Measurements from ENCODE around the gene SETD1A.

The SETD1A gene

DNA sequence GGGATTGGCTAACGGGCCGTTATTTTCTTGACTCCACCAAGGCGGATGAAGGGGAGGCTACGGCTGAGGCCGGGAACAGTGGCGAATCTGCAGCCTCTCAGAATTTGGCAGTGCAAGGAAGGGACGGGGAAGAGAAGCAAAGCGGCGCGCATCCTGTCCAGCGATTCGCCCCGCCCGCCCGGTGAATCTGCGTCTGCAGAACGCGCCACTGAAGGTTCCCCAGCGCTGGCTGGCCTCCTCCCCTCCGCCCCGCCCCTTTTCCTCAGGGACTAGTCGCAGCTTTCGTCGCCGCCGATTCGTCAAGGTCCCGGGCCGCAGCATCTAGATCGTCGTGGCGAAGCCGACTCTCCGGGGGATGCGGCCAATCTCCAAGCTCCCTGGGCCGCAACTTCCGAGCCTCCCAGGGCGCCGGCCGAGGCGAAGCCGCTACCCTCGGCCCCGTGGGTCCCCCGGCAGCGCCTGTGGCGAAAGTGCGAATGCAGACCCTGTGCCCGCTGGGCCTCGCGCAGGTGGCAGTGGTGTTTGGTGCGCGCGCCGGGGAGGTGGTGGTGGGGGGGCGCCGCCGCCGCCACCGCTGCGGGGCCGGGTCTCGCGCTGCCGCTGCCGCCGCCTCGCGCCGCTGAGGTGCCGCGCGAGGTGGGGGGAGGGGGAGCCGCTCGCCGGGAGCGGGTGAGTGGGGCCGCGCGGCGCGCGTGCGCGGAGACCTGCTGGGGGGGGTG lies at the start of gene SETD1A:
Gene SETD1A, plus strand, starts transcription at position 299 of the 719 bp plus-strand sequence. CDS start 978 bp downstream, outside the sequence.
- DNase-seq (ENCODE audit: low spot score) = peak; percentile 95

DNA sequence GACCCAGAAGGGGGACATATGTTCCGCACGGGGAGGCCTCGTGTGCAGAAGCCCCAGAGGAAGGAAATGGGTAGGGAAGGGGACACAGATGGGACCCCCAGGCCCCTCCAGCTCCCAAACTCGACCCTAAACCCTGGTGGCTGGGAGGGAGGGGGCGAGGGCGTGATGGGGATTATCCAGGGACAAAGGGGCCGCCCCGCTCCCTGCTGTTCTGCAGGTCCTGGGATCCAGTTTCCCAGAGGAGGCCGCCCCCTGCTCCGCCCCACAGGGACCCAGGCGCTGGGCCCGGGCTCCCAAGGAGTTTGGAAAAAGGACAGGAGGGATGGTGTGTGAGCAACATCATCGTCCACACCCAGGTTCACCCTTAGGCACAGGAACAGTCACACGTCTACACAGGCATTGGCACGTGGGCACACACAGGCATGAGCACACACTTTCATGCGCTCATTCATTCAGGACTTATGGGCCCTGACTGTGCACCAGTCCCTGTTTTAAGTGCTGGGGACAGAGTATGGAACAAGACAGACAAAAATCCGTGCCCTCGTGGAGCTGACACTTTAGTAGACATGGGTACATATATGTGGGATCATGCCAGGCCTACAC lies 47.0 kb upstream of the SETD1A start:
- no peak for DNase-seq (ENCODE audit: low spot score)

DNA sequence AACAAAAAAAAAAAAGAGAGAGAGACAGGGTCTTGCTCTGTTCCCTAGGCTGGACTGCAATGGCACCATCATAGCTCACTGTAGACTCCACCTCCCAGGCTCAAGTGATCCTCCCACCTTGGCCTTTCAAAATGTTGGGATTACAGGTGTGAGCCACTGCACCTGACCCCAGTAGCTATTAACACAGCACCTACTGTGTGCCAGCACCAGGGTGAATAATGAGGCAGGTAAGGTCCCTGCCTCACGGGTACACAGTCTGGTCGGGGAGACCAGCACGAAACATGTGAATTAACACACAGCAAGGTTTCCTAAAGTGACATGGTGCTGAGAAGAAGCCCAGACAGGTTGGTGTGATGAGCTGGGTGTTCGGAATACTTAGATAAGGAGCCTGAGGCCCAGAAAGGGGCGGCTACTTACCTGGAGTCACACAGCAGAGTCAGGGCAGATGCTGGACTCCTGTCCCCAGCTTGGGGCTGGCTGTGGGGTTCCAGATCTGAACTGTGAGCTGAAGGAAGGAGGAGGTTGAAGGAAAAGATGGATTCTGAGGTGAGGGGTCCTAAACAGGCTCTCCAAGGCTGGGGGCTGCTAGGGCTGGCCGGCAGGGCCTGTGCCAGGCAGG lies 44.7 kb upstream of the SETD1A start:
- peak; percentile 12 for DNase-seq (ENCODE audit: low spot score)

DNA sequence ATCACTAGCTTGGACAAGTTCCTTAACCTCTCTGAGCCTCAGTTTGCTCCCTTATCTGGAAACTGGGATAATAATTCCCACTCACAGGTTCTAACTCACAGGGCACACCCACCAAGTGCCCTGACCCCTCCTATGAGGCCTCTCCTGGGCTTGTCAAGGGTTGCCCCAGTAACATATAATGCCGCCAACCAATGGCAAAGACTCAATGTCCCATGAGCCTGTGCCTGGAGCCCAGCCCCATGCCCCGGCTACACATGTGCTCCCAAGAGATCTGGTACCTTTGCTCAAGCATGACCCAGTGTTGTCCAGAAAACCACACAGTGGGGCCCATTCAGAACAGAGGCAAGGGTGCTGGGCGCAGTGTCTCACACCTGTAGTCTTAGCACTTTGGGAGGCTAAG lies 42.7 kb upstream of the SETD1A start:
- DNase-seq (ENCODE audit: low spot score) = peak; percentile 18

DNA sequence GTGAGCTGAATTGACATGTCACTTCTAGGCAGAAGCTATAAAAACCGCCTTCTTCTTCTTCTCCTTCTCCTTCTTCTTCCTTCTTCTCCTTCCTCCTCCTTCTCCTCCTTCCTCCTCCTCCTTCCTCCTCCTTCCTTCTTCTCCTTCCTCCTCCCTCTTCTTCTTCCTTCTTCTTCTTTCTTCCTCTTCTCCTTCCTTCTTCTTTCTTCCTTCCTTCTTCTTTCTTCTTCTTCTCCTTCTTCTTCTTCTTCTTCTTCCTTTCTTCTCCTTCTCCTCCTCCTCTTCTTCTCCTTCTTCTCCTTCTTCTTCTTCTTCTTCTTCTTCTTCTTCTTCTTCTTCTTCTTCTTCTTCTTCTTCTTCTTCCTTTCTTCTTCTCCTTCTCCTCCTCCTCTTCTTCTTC lies 38.9 kb upstream of the SETD1A start:
- DNase-seq (ENCODE audit: low spot score) = no peak

DNA sequence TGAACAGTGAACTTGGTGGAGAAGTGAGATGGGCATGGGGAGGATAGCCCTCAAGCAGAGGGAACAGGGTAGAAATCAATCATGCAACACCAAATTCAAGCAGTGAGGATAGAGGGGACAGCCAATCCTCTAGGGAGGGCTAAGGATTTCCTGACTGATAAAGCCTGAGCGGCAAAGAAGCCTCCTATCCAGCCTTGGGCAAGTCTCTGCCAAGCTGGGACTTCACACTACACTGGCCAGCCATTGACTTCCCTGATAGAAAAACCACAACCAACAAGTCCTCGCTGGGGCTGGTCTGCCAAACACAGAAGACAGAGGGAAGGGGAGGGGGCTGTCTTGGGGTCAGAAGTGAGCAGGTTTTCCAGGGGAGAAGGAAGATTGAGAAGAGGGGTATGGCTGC lies 36.7 kb upstream of the SETD1A start:
- DNase-seq (ENCODE audit: low spot score) = no peak

DNA sequence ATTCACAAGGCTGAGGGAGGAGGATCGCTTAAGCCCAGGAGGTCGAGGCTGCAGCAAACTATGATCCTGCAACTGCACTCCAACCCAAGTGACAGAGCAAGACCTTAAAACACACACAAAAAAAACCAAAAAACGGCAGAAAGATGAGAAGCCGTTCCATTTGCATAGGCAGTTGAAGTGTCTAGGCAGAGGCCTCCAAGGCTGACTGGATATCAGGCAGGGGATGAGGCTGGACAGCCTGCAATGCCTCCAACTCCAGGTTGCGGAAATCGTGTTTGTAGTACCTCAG lies 36.2 kb upstream of the SETD1A start:
- no peak for DNase-seq (ENCODE audit: low spot score)

DNA sequence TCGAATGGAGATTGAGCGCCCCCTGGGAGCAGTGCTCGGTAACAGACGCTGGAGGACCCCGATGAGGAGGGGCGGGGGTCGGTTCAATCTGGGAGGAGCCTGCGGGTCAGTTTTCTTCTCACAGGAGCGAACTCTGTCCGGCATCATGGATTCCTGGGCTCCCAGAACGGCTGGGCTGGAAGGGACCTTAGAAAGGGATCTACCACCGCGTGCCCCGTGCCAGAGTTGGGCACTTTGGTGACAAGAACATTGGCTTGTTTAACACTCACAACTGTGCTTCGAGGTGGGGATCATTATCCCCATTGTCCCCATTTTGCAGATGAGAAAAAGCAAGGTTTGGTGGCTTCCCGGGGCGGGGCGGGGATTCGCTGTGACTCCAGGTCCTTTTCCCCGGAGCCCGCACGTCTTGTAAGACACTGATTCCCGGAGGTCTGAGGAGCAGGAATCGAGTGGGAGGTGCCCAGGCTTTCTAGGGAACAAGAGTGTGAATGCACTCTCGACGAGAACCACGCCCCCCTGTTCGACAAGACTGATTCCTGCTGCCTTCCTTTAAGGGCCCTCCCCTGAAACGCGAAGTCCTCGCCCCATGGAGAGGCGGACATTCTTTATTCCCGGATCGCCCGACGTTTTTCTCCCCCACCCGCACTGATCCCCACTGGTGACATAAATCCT lies 35.7 kb upstream of the SETD1A start:
- DNase-seq (ENCODE audit: low spot score) = peak; percentile 84

DNA sequence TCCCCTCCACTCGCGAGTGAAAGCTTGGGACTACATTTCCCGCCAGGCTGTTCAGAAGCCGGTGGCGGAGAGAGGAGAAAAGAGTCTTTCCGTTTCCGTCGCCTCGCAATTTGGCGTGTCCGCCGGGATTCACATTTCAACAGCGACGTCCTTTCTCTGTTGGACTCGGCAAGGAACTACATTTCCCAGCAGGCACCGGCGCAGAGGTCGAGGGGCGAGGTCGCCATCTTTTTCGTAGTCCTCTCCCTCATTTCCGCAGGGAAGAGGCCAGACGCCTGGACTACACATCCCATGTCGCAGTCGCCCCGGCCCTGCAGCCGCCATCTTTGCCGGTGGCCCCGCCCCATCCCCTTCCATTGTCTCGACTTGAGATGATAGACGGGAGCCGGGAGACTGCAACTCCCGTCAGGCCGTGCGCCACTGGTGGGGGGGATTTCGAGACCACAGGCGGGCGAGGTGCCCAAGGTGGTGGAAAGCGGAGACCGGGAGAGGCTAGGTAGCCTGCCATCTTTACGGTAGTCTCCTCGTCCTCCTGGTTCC lies 35.1 kb upstream of the SETD1A start:
- peak; percentile 89 for DNase-seq (ENCODE audit: low spot score)

DNA sequence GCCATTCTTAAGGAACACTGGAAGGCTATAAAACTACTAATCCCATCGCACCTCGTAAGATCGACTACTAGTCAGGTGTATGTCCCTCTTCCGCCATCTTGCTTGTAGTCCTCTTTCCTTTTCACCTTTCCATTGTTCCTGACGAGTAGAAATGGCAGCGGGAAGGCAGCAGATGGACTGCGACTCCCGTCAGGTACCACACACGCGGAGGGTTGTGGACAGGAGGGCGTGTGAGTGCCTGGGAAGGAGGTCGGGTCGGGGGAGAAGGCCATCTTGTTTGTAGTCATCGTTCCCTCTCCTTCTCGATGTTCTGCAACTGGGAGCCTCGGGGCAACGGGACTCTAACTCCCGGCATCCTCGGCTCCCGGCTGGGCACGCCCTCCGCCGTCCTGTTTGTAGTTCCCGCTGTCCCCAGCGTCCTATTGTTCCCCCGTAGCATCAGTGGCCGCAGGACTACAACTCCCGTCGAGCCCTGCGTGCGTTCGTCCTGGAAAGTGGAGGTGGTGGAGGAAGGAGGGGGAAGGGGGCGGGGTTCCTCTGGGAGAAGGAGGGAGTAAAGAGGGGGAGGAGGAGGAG lies 34.5 kb upstream of the SETD1A start:
- DNase-seq (ENCODE audit: low spot score) = peak; percentile 86

DNA sequence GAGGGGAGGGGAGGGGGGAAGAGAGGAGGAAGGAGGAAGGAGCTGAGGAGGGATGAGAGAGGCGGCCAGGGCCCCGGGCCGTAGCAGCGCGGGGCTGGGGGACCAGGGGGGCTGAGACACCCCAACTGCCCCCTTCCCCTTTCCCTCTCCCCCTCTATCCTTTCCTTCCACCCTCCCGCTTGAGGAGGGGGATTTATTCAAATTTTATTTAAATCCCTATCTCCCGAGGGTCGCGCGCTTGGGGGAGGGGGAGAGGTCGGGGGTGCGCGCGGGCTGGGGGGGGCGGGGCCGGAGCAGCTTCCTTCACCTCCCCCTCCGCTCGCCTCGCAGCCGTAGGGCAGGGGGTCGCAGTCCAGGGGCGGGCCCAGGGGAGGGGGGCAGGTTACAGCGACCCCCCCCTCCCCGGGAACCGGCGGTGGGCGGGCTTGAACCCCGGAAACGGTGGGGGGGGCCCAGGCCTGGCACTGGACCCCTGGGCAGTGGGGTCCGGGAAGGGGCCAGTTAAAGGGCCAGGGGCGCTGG lies 33.9 kb upstream of the SETD1A start, which contains the start of gene FBXL19:
Gene FBXL19, plus strand, starts transcription at position 19 of the 522 bp plus-strand sequence. CDS start 2,183 bp downstream, outside the sequence.
- DNase-seq (ENCODE audit: low spot score) = peak; percentile 72

DNA sequence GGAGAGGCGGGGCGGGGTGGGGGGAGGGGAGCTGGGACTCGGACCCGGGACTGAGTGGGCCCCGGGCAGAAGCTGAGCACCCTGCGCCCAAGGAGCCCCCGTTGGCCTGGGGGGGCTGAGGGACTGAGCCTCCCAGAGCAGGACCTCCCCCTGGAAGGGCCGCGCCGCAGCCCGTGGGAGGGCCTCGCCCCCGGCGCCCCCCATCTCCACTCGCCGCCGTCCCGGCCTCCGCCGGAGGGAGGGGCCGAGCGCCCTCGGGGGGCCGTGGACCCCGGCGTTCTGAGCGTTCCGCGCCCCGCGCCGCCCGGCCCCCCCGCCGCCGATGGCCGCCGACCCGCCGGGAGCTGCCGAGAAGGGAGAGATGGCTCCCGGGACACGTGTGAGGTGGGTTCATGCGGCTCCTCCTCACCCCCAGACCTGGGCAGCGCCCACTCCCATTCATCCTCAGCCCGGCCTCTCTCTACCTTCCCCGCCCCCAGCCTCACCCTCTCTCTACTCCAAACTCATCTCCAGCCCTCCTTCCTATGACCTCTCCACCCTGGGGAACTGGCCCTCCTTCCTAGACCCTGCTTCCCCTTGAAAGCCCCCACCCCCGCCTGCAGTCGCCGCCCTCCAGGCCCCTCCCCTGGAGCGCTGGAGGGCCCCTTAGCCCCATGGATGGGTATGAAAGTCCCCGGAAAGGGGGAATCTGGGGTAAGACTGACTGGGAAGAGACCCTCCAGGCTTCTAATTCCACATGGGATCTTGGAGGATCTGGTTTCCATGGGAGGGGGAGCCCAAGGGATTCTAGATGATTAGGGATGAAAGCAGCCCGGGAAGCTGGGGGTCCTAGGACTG lies 33.3 kb upstream of the SETD1A start:
- no peak for DNase-seq (ENCODE audit: low spot score)

DNA sequence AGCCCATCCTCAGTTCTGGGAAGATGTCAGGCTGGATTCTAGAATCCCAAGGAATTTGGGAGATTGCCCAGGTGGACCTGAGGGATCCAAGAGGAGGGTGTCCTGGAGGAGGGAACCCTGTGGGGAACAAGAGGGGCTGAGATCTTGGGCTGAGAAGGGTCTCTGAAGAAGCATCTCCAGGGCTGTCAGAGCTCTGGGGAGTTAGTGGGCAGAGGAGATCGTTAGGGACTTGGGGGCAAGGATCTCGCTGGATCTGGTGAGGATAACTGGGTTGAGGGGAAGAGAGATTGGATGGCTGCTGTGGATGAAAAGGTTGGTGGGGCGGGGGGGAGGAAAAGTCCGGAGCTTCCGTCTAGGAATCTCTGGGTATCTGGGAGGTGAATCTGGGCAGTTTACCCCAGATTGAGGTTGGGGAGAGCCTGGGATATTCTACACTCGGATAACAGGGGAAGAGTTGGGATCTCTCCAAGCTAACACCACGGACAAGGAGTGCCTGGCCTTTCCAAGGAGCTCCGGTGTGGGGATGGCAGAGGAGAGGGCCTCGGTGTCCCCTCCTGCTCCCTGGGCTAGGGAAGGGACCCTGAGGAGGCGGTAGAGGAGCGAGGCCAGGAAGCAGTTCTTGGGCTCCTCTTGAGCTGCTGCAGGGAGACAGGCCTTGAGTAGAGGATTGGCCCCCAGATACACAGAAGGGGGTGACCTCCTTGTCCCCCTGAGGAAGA lies 32.5 kb upstream of the SETD1A start:
- DNase-seq (ENCODE audit: low spot score) = no peak

DNA sequence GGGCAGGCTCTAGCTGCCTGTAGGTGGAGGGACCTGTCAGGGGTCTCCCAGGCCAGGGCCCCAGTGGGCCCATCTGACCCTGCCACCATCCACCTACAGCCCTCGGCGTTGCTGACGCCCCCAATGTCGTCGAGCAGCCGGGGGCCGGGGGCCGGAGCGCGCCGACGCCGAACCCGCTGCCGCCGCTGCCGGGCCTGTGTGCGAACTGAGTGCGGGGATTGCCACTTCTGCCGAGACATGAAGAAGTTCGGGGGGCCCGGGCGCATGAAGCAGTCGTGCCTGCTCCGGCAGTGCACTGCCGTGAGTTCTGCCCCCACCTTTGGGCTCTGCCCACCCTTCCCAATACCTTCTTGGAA lies 31.9 kb upstream of the SETD1A start:
- no peak for DNase-seq (ENCODE audit: low spot score)

DNA sequence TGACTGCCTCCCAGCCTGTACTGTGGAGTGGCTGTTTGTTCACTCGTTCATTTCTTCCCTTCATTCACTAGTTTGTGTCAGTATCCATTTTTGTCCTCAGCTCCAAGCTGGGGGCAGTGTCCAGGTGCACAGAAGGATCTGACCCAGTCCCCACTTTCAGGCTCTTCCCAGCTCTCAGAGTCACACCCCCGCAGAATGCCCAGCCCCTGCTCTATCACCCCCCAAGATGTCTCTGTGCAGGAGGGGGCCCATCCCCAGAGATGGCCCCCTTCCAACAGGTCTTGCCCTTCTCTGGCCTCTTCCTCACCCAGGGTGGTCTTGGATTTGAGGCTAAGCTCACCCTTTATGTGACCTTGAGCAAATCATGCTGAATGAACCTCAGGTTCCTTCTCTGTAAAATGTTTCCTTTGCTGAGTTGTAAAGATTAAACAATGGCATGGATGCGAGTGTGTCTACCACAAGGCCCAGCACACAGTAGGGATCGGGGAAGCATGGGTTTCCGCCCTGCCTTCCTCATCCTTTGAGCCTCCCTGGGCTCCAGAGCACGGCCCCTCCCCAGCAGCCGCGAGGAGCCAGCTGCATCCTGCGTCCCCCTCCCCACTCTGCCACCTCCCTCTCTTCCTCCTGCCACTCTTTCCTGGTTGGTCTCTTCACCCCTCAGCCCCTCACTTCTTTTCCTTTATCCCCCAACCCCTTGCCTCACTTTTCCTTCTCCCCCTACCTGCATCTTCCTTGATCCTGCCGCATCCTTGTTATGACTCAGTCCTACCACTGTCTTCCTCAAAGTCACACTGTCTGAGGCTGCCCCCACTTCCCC lies 31.4 kb upstream of the SETD1A start:
- DNase-seq (ENCODE audit: low spot score) = no peak

DNA sequence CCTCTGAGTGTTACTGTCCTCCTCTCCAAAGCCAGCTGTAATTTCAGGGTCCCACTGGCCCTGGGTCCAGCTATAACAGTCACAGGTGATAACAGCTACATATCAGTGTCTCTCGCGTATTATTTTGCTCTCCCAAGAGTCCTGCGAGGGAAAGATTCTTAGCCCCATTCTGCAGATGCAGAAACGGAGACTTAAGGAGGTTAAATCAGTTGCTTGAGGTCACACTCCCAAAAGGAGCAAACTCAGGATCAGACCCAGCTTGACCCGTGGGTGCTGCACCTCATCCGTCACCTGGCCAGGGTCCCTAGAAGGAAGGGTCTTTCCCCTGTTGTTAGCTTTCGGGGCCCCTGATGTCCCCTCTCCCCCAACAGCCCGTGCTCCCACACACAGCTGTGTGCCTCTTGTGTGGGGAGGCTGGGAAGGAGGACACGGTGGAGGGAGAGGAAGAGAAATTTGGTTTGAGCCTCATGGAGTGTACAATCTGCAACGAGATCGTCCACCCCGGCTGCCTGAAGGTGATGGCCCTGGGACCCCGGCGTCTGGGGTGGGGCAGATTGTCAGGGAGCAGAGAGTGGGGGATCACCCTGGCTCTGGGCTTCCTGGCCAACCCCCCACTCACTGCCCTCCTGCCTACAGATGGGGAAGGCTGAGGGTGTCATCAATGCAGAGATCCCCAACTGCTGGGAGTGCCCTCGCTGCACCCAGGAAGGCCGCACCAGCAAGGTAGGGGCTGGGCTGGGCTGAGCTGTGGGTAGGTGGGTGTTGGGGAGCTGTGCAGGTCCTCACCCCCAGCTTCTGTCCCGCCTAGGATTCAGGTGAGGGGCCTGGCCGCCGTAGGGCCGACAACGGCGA lies 30.4 kb upstream of the SETD1A start:
- DNase-seq (ENCODE audit: low spot score) = no peak

DNA sequence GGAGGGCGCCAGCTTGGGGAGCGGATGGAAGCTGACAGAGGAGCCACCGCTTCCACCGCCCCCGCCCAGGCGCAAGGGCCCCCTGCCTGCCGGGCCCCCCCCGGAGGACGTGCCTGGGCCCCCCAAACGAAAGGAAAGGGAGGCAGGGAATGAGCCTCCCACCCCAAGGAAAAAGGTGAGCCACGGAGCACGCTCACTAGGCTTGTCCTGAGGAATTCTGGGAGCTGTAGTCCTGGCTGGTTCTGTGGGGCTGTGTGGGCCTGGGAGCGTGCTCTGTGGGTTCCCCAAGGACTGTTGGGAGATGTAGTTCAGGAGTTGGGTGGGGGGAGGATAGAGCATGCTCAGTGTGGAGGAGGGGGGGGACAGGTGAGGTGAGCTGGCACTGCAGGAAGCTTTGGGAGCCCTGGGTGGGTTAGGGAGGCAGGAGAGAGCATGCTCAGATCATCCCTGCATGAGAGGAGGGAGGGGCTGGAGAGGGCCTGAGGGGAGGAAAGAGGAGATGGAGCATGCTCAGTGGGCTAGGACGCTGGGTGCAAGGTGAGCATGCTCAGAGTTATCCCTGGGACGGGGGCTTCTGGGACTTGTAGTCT lies 29.7 kb upstream of the SETD1A start:
- DNase-seq (ENCODE audit: low spot score) = peak; percentile 85

DNA sequence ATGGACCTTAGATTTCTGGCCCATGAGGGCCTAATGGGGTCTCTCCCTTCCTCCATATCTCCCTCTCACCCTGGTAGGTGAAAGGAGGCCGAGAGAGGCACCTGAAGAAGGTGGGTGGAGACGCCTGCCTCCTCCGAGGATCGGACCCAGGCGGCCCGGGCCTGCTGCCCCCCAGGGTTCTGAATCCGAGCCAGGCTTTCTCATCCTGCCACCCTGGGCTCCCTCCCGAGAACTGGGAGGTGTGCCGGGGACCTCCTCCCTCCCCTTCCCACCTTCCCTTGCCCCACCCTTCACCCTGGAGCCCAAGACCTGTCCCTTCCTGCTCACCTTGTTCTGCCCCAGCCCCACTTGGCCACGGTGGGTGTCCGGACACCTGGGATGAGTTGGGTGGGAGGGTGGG lies 29.2 kb upstream of the SETD1A start:
- no peak for DNase-seq (ENCODE audit: low spot score)
